H9 (cell line): ENCODE results near the gene DOK1. TPM values are rescaled to one million over a fixed set of nuclear protein-coding genes. Genes with fewer than 3 reads are reported as not detected.

Source experiments
- DNase-seq: peaks from one replicate; pipeline ENCODE4 v3.0.0-alpha.2; 2017
- H2AFZ ChIP-seq: one replicate; pipeline ENCODE4 v1.6.1; 2013; ENCODE audit warnings: mild to moderate bottlenecking, low read length, control low read depth, moderate library complexity
- H2AK5ac ChIP-seq: 2 replicates; pipeline ENCODE4 v1.6.1; 2013; ENCODE audit warnings: low read length, control low read depth, mixed read lengths; ENCODE audit not compliant: insufficient read length
- H2BK120ac ChIP-seq: one replicate; pipeline ENCODE4 v1.6.1; 2013; ENCODE audit warnings: low read depth, mild to moderate bottlenecking, low read length, control low read depth, inconsistent platforms; ENCODE audit not compliant: poor library complexity, severe bottlenecking
- H2BK12ac ChIP-seq: 2 replicates; pipeline ENCODE4 v1.6.1; 2013; ENCODE audit warnings: low read length, control low read depth, mixed read lengths, low read depth; ENCODE audit not compliant: insufficient read length
- H2BK15ac ChIP-seq: 2 replicates; pipeline ENCODE4 v1.6.1; 2013; ENCODE audit warnings: low read depth, low read length, control low read depth
- H2BK20ac ChIP-seq: one replicate; pipeline ENCODE4 v1.6.1; 2013; ENCODE audit warnings: low read depth, mild to moderate bottlenecking, low read length, control low read depth, inconsistent platforms; ENCODE audit not compliant: poor library complexity, severe bottlenecking
- H2BK5ac ChIP-seq: 2 replicates; pipeline ENCODE4 v1.6.1; 2013; ENCODE audit warnings: low read length, control low read depth, mixed read lengths; ENCODE audit not compliant: insufficient read length
- H3K14ac ChIP-seq: 2 replicates; pipeline ENCODE4 v1.6.1; 2013; ENCODE audit warnings: low read length, control low read depth; ENCODE audit not compliant: insufficient read depth
- H3K18ac ChIP-seq: 2 replicates; pipeline ENCODE4 v1.6.1; 2013; ENCODE audit warnings: low read depth, mild to moderate bottlenecking, mixed read lengths, low read length, control low read depth; ENCODE audit not compliant: insufficient read length
- H3K23ac ChIP-seq: 2 replicates; pipeline ENCODE4 v1.6.1; 2013; ENCODE audit warnings: low read length, control low read depth, mixed read lengths, low read depth; ENCODE audit not compliant: insufficient read length
- H3K23me2 ChIP-seq: 2 replicates; pipeline ENCODE4 v1.6.1; 2013; ENCODE audit warnings: low read depth, mild to moderate bottlenecking, mixed read lengths, low read length, control low read depth; ENCODE audit not compliant: insufficient read length, poor library complexity, severe bottlenecking
- H3K27ac ChIP-seq: 2 replicates; pipeline ENCODE4 v1.5.1; 2013; ENCODE audit warnings: low read length, control low read depth, mixed read lengths, low read depth; ENCODE audit not compliant: insufficient read length
- H3K27me3 ChIP-seq: 2 replicates; pipeline ENCODE4 v1.6.1; 2013; ENCODE audit warnings: low read length, control low read depth, inconsistent platforms; ENCODE audit not compliant: insufficient read depth
- H3K4ac ChIP-seq: 2 replicates; pipeline ENCODE4 v1.6.1; 2013; ENCODE audit warnings: low read depth, mild to moderate bottlenecking, control low read depth, inconsistent platforms, low read length, moderate library complexity
- H3K4me1 ChIP-seq: 2 replicates; pipeline ENCODE4 v1.6.1; 2013; ENCODE audit warnings: low read length, control low read depth, inconsistent platforms; ENCODE audit not compliant: insufficient read depth
- H3K4me2 ChIP-seq: 2 replicates; pipeline ENCODE4 v1.6.1; 2013; ENCODE audit warnings: low read length, control low read depth, mixed read lengths; ENCODE audit not compliant: insufficient read length, insufficient read depth
- H3K56ac ChIP-seq: 2 replicates; pipeline ENCODE4 v1.6.1; 2013; ENCODE audit warnings: low read depth, mild to moderate bottlenecking, mixed read lengths, low read length, control low read depth; ENCODE audit not compliant: insufficient read length
- H3K79me1 ChIP-seq: 2 replicates; pipeline ENCODE4 v1.6.1; 2013; ENCODE audit warnings: low read depth, mild to moderate bottlenecking, moderate library complexity, low read length, control low read depth, inconsistent platforms; ENCODE audit not compliant: insufficient read depth, poor library complexity, severe bottlenecking
- H3K79me2 ChIP-seq: 2 replicates; pipeline ENCODE4 v1.6.1; 2013; ENCODE audit warnings: low read length, control low read depth, inconsistent platforms; ENCODE audit not compliant: insufficient read depth
- H3K9ac ChIP-seq: 2 replicates; pipeline ENCODE4 v1.6.1; 2013; ENCODE audit warnings: low read length, control low read depth, mixed read lengths; ENCODE audit not compliant: insufficient read length; ENCODE audit errors: extremely low read depth
- H3K9me3 ChIP-seq: one replicate; pipeline ENCODE4 v1.6.1; 2013; ENCODE audit warnings: low read depth, low read length, inconsistent platforms; ENCODE audit not compliant: control insufficient read depth
- H3T11ph ChIP-seq: one replicate; pipeline ENCODE4 v1.6.1; 2013; ENCODE audit warnings: mild to moderate bottlenecking, low read length, control low read depth, inconsistent platforms
- H4K20me1 ChIP-seq: one replicate; pipeline ENCODE4 v1.6.1; 2013; ENCODE audit not compliant: control insufficient read depth, insufficient read length, insufficient read depth
- H4K5ac ChIP-seq: 2 replicates; pipeline ENCODE4 v1.6.1; 2013; ENCODE audit warnings: low read depth, mild to moderate bottlenecking, mixed read lengths, low read length, control low read depth; ENCODE audit not compliant: insufficient read length
- H4K8ac ChIP-seq: replicated peaks from 2 replicates; pipeline ENCODE4 v1.6.1; 2013; ENCODE audit warnings: low read length, control low read depth, mixed read lengths, low read depth; ENCODE audit not compliant: insufficient read length
- H4K91ac ChIP-seq: 2 replicates; pipeline ENCODE4 v1.6.1; 2013; ENCODE audit warnings: low read depth, mild to moderate bottlenecking, moderate library complexity, mixed read lengths, low read length, control low read depth; ENCODE audit not compliant: insufficient read length
- H3K27ac Mint-ChIP-seq, 3 experiments: 2 replicates in 2 of 3; 3 replicates in 1 of 3; pipeline ENCODE4 v1.8.0; 2020 to 2021; ENCODE audit warnings: mixed read lengths in 3 of 3, mild to moderate bottlenecking in 1 of 3, moderate library complexity in 1 of 3
- H3K27me3 Mint-ChIP-seq: 2 replicates; pipeline ENCODE4 v1.8.0; 2021; ENCODE audit warnings: low read depth, mild to moderate bottlenecking, moderate library complexity, mixed read lengths
- H3K36me3 Mint-ChIP-seq, 3 experiments: 2 replicates in 2 of 3; 3 replicates in 1 of 3; pipeline ENCODE4 v1.8.0; 2020 to 2021; ENCODE audit warnings: low read depth in 3 of 3, mixed read lengths in 3 of 3; ENCODE audit not compliant: insufficient read depth in 1 of 3
- H3K4me1 Mint-ChIP-seq, 2 experiments: 2 replicates each; pipeline ENCODE4 v1.8.0; 2020; ENCODE audit warnings: mixed read lengths in 2 of 2
- H3K4me3 Mint-ChIP-seq, 2 experiments: 2 replicates in 1 of 2; 3 replicates in 1 of 2; pipeline ENCODE4 v1.8.0; 2020 to 2021; ENCODE audit warnings: mild to moderate bottlenecking in 2 of 2, mixed read lengths in 2 of 2, moderate library complexity in 1 of 2
- H3K9me3 Mint-ChIP-seq, 2 experiments: 2 replicates in 1 of 2; 3 replicates in 1 of 2; pipeline ENCODE4 v1.8.0; 2020; ENCODE audit warnings: mild to moderate bottlenecking in 2 of 2, mixed read lengths in 2 of 2, moderate library complexity in 1 of 2
- WGBS: extraction: QIAGEN DNeasy Blood & Tissue Kit; methylation state at CpG from one replicate; pipeline ENCODE4 v1.1.7; 2013; ENCODE audit warnings: missing lambda C conversion rate, low lambda C conversion rate, mixed read lengths; ENCODE audit not compliant: insufficient read length; ENCODE audit errors: extremely low coverage; 5-methylcytosine and 5-hydroxymethylcytosine counted together
- total RNA-seq: library from RNA; stranded (reverse); gene quantifications from 2 replicates; pipeline ENCODE4 v1.2.1, GENCODE V29; 2021
- TF ChIP-seq, protein P1 (sequence below): fragments of 200-600 bp; sonication (generic); conservative IDR thresholded peaks from 3 replicates; pipeline ENCODE4 v1.8.0; 2021; ENCODE audit warnings: antibody characterized with exemption, mild to moderate bottlenecking

The DOK1 gene
- total RNA-seq, 1 experiment from 2014 or later = 16.0 TPM

DNA sequence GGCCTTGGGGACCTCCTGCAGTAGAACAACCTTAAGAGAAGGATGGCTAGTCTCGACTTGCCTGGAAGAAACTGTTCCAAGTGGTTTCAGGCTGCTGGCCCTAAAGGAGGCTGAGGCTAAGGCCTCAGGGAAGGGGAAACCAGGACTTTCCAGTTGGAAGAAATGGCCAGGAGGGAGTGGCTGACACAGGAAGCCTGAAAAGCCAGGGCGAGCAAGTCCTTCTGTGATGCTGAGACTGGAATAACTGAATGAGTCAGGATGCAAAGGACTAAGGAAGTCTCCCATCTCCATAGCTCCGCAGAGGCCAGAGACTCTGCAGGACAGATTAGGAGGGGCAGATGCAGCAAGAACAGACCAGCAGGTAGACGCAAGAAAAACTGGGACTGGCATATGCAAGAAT is 17.4 kb upstream of the DOK1 start:
- no CpG with 5 or more reads among the region's 4 CpGs for WGBS
- H3K36me3 Mint-ChIP-seq = peaks cover 0 to 24% (median 16%) of the 10 kb centered on the region in 3 experiments; a peak in 5 of 7 replicates
- Histone ChIP-seq H3K23ac (no peak overlapping the region), H4K91ac (no peak overlapping the region), H3K79me1 (no peaks in the 10 kb centered on the region), H3K14ac (no peak overlapping the region), H2BK5ac (no peak overlapping the region), H2AK5ac (no peak overlapping the region), H3K4me1 (no peaks in the 10 kb centered on the region), H3K56ac (no peak overlapping the region), H3T11ph (no peak overlapping the region), H3K23me2 (no peaks in the 10 kb centered on the region), H3K27ac (no peak overlapping the region), H2AFZ (no peak overlapping the region), H3K9me3 (no peaks in the 10 kb centered on the region), H4K5ac (no peak overlapping the region), H4K20me1 (no peaks in the 10 kb centered on the region), H3K9ac (no peak overlapping the region), H3K18ac (no peak overlapping the region), H3K4me2 (no peak overlapping the region), H4K8ac (no peak overlapping the region), H2BK20ac (no peak overlapping the region), H2BK120ac (no peak overlapping the region), H2BK12ac (no peak overlapping the region), H2BK15ac (no peak overlapping the region), H3K79me2 (no peaks in the 10 kb centered on the region), H3K27me3 (no peaks in the 10 kb centered on the region), H3K4ac (no peak overlapping the region)
- no peaks in the 10 kb centered on the region for H3K27me3 Mint-ChIP-seq
- H3K4me3 Mint-ChIP-seq = no peak overlapping the region
- H3K27ac Mint-ChIP-seq = no peak overlapping the region
- H3K9me3 Mint-ChIP-seq = no peaks in the 10 kb centered on the region
- TF ChIP-seq, protein P1, sequence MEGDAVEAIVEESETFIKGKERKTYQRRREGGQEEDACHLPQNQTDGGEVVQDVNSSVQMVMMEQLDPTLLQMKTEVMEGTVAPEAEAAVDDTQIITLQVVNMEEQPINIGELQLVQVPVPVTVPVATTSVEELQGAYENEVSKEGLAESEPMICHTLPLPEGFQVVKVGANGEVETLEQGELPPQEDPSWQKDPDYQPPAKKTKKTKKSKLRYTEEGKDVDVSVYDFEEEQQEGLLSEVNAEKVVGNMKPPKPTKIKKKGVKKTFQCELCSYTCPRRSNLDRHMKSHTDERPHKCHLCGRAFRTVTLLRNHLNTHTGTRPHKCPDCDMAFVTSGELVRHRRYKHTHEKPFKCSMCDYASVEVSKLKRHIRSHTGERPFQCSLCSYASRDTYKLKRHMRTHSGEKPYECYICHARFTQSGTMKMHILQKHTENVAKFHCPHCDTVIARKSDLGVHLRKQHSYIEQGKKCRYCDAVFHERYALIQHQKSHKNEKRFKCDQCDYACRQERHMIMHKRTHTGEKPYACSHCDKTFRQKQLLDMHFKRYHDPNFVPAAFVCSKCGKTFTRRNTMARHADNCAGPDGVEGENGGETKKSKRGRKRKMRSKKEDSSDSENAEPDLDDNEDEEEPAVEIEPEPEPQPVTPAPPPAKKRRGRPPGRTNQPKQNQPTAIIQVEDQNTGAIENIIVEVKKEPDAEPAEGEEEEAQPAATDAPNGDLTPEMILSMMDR = no peak
- no peak for DNase-seq
- peaks cover 3 to 9% of the 10 kb centered on the region in 2 experiments; a peak in 1 of 4 replicates for H3K4me1 Mint-ChIP-seq
